ENCODE measurements around the gene ILDR2. TPM values are rescaled to one million over a fixed set of nuclear protein-coding genes. Genes with fewer than 3 reads are reported as not detected.

The ILDR2 gene
- total and polyA plus RNA-seq, 3 donors from 2014 or later = 36.8 to 217 (median 172) TPM

DNA sequence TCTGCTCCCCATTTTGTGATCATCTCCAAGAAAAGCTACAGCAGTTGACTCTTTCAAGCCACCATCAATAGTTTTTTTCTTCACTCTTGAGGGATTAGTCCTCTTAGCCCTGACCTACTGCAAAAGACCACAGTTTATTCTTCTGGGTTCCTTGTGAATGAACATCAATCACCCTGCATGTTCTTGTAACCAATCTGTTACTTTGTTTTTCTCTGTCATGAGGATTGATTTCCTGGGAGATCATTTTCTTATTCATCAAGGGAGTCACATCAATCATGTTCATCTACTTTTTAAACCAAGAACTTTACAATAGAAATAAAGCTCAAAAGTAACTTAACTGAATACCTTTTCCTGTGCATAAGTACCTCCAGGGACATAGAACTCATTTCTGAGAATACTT lies 21.8 kb downstream of the ILDR2 start:
- Histone ChIP-seq H3K36me3 (ENCODE audit: low read depth, missing control alignments) (no peaks in the 10 kb centered on the region), H3K4me3 (no peak overlapping the region), H3K27ac (no peak overlapping the region), H3K4me1 (no peaks in the 10 kb centered on the region), H3K27me3 (no peaks in the 10 kb centered on the region), H3K9me3 (no peaks in the 10 kb centered on the region)
- TF ChIP-seq CTCF (IDR thresholded peaks at IDR 0.05) = no peak
- no peak for TF ChIP-seq POLR2A (IDR thresholded peaks at IDR 0.05)
- no peak for DNase-seq
- intact Hi-C loops (cut with DNase I; ENCODE audit: low total_unique reads) = no loop called here

DNA sequence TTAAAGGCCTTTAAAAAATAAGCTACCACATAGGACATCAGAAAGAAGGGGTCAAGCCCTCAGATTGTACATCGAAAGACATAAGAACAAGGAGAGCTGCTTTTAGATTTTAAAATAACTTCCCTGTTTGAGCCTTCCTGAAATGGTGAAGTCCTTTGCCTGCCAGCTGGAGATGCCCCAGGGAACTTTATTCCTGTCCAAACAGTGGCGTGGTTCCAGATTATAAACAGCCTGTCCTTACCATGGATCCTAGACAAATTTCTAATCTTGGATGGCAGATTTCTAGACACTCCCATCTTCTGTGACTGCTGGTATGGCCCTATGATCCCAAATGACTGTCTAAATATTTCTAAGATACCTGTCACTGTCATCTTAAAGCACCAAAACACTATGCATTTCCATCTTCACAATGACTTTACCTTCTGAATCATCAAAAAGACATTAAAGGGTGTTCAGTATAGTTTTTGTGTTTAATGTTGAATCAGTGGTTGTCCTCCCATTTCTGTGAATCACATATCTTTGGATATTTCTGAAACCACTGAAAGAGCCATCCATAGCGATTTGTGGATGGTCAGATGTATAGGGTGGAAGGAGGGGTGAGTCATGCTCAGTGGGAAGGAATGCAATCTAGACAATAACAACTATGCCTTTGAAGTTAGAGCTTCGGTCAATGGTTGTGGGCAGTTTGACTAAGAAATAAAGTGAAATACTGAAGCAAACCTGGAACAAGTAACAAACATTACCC lies 23.2 kb downstream of the ILDR2 start:
- H3K27me3 ChIP-seq = no peaks in the 10 kb centered on the region
- no peak for TF ChIP-seq POLR2A (IDR thresholded peaks at IDR 0.05)
- TF ChIP-seq CTCF (IDR thresholded peaks at IDR 0.05) = no peak
- intact Hi-C loops (cut with DNase I; ENCODE audit: low total_unique reads) = no loop called here
- 60 to 70% methylated on average over 4 of the region's 4 CpGs for WGBS, 2 donors
- H3K4me1 ChIP-seq = peaks cover 8% of the 10 kb centered on the region
- no peak overlapping the region for H3K4me3 ChIP-seq
- H3K36me3 ChIP-seq (ENCODE audit: low read depth, missing control alignments) = no peaks in the 10 kb centered on the region
- no peak for DNase-seq
- H3K27ac ChIP-seq = no peak overlapping the region
- H3K9me3 ChIP-seq = no peaks in the 10 kb centered on the region

DNA sequence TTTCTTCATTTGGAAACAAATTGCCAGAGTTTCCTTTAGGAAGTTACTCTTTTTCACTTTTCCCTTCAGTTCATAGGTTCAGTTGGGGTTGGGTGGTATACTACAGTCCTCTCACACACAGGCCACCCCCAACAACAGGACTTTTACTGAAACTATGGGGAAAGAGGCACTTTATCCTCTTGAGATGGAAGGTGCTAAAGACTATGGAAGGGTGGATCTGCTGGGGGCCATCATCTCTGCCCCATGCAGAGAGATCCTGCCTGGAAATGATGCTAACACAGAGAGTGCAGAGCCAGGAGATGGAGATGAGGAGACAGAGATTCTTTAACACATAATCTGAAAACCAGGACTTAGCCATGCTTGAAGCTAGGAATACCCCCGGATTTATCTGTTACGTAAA lies 24.3 kb downstream of the ILDR2 start:
- WGBS, 2 donors = 81 to 83% methylated on average over 2 of the region's 2 CpGs
- Histone ChIP-seq H3K9me3 (no peaks in the 10 kb centered on the region), H3K27ac (no peak overlapping the region), H3K27me3 (no peaks in the 10 kb centered on the region), H3K4me1 (peaks cover 16% of the 10 kb centered on the region), H3K36me3 (ENCODE audit: low read depth, missing control alignments) (no peaks in the 10 kb centered on the region), H3K4me3 (no peak overlapping the region)
- intact Hi-C loops (cut with DNase I; ENCODE audit: low total_unique reads) = no loop called here
- no peak for TF ChIP-seq CTCF (IDR thresholded peaks at IDR 0.05)
- no peak for TF ChIP-seq POLR2A (IDR thresholded peaks at IDR 0.05)
- DNase-seq = no peak

DNA sequence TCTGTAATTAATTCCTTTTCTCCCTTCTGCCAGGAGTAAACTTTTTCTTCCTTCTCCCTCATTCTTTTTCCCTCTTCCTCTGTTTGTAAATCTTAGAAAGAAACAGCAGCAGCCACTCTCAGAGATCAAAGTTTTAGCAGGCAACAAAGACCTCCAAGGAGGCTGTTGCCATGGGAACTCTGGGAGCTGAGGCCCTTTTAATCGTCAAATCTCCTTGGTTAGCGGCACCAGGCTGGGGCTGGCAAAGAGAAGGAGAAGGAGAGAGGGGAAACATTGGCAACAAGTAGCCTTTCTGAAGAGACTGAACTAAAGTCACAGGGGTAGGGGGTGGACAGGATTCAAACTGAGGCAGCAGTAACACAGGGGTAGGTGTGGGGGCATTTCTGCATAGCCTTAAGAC lies 25.2 kb downstream of the ILDR2 start:
- intact Hi-C loops (cut with DNase I; ENCODE audit: low total_unique reads) = no loop called here
- no peaks in the 10 kb centered on the region for H3K9me3 ChIP-seq
- no peaks in the 10 kb centered on the region for H3K36me3 ChIP-seq (ENCODE audit: low read depth, missing control alignments)
- H3K27me3 ChIP-seq = no peaks in the 10 kb centered on the region
- TF ChIP-seq CTCF (IDR thresholded peaks at IDR 0.05) (no peak), POLR2A (IDR thresholded peaks at IDR 0.05) (no peak)
- H3K27ac ChIP-seq = no peak overlapping the region
- H3K4me1 ChIP-seq = peaks cover 16% of the 10 kb centered on the region
- H3K4me3 ChIP-seq = no peak overlapping the region
- DNase-seq = no peak
- 59 to 66% methylated on average over 2 of the region's 2 CpGs for WGBS, 2 donors

DNA sequence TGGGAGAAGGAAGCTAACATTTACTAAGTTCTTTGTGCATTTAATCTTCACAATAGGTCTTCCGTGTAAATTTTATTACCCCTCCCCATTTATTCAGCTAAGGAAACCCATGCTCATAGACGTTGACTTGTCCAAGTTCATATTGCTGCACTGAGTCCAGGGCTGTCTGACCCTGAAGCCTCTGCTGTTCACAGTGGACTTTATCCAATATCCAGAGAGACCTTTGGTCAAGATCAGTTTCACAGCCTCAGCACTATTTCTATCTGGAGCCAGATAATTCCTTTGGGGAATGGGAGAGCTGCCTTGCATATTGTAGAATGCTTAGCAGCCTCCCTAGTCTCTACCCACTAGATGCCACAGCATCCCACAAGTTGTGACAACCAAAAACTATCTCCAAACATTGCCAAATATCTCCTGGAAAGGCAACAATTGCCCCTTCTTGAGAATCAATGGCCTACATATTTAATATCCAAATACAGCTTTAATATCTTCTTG lies 26.4 kb downstream of the ILDR2 start:
- intact Hi-C loops (cut with DNase I; ENCODE audit: low total_unique reads) = no loop called here
- TF ChIP-seq POLR2A (IDR thresholded peaks at IDR 0.05) (no peak), CTCF (IDR thresholded peaks at IDR 0.05) (no peak)

More for the DNA sequence above, 26.4 kb downstream of the ILDR2 start:
- no peaks in the 10 kb centered on the region for H3K36me3 ChIP-seq (ENCODE audit: low read depth, missing control alignments)
- no peak for DNase-seq
- no peak overlapping the region for H3K27ac ChIP-seq
- H3K4me3 ChIP-seq = no peak overlapping the region
- H3K4me1 ChIP-seq = peaks cover 16% of the 10 kb centered on the region
- H3K27me3 ChIP-seq = no peaks in the 10 kb centered on the region
- WGBS, 2 donors = 69 to 76% methylated on average over 2 of the region's 2 CpGs
- H3K9me3 ChIP-seq = no peaks in the 10 kb centered on the region
